HepG2 (cell line): ENCODE results near the gene TUBB8B.
"Not testable (repeated sequence)": the region's sequence is repeated elsewhere in the genome, so short reads cannot be mapped to it uniquely, and the experiment has no call there.

Experiments
- CTCF ChIP-seq: sonication (generic); formaldehyde crosslinking; IDR thresholded peaks from 2 replicates; pipeline ENCODE4 v1.5.0; 2020; ENCODE audit warnings: mild to moderate bottlenecking, missing genetic modification reagents, moderate library complexity
- PBX2 ChIP-seq: IDR thresholded peaks from 2 replicates; pipeline ENCODE4 v1.6.1; 2016; ENCODE audit warnings: control low read depth
- POLR2AphosphoS5 ChIP-seq: IDR thresholded peaks from 2 replicates; pipeline ENCODE4 v1.6.1; 2012; ENCODE audit warnings: low read depth, low read length

GRCh38 chr18:95580-95979 is 46.2 kb upstream of the TUBB8B start:
- TF ChIP-seq POLR2AphosphoS5; PBX2 (CRISPR knock-in tag); CTCF: not testable (repeated sequence)
